Measurements from ENCODE around the gene CXorf58.
"Not testable (repeated sequence)": the region's sequence is repeated elsewhere in the genome, so short reads cannot be mapped to it uniquely, and the experiment has no call there.

Gene CXorf58

GRCh38 chrX:23952984-23953907, 45.4 kb downstream of the CXorf58 start:
- Histone ChIP-seq H3K27me3 (ENCODE audit: control insufficient read depth, insufficient read depth, low read length) (no peaks in the 10 kb centered on the region; the same call in 1 of the 2 replicates), H3K9me3 (ENCODE audit: control insufficient read depth, insufficient read depth, low read length) (no peaks in the 10 kb centered on the region), H3K9ac (ENCODE audit: low read depth, low read length) (0 out of 2 replicates have a peak overlapping the region, but pooled peaks have one; percentile 21), H3K36me3 (ENCODE audit: control insufficient read depth, insufficient read depth, low read length) (no peaks in the 10 kb centered on the region), H3K4me3 (ENCODE audit: low read depth, low read length) (peak overlapping the region; percentile 21; the same call in 1 of the 2 replicates), H3K4me1 (ENCODE audit: control insufficient read depth, insufficient read depth, low read length) (peaks cover 28% of the 10 kb centered on the region), H3K27ac (ENCODE audit: low read depth, low read length) (peak overlapping the region; percentile 84)

- H3K9ac ChIP-seq (ENCODE audit: low read depth, low read length): no peak overlapping the region
- peak overlapping the region; percentile 84 for H3K27ac ChIP-seq (ENCODE audit: low read depth, low read length)
- no peaks in the 10 kb centered on the region for H3K36me3 ChIP-seq (ENCODE audit: control insufficient read depth, insufficient read depth, low read length)
- 0 out of 2 replicates have a peak overlapping the region, but pooled peaks have one; percentile 21 for H3K4me3 ChIP-seq (ENCODE audit: low read depth, low read length)
- no peaks in the 10 kb centered on the region for H3K27me3 ChIP-seq (ENCODE audit: control insufficient read depth, insufficient read depth, low read length)
- H3K9me3 ChIP-seq (ENCODE audit: control insufficient read depth, insufficient read depth, low read length): no peaks in the 10 kb centered on the region
- peaks cover 25% of the 10 kb centered on the region for H3K4me1 ChIP-seq (ENCODE audit: control insufficient read depth, insufficient read depth, low read length)
Observed at GRCh38 chrX:23953908-23954269, 46.1 kb downstream of the CXorf58 start.

- no peak overlapping the region for H3K27ac ChIP-seq (ENCODE audit: low read depth, low read length)
- H3K4me3 ChIP-seq (ENCODE audit: low read depth, low read length): no peak overlapping the region
- no peaks in the 10 kb centered on the region for H3K36me3 ChIP-seq (ENCODE audit: control insufficient read depth, insufficient read depth, low read length)
- no peak overlapping the region for H3K9ac ChIP-seq (ENCODE audit: low read depth, low read length)
- H3K9me3 ChIP-seq (ENCODE audit: control insufficient read depth, insufficient read depth, low read length): no peaks in the 10 kb centered on the region
- H3K4me1 ChIP-seq (ENCODE audit: control insufficient read depth, insufficient read depth, low read length): peaks cover 25% of the 10 kb centered on the region
- no peaks in the 10 kb centered on the region for H3K27me3 ChIP-seq (ENCODE audit: control insufficient read depth, insufficient read depth, low read length)
Observed at GRCh38 chrX:23954396-23954795, 46.6 kb downstream of the CXorf58 start.

DNA sequence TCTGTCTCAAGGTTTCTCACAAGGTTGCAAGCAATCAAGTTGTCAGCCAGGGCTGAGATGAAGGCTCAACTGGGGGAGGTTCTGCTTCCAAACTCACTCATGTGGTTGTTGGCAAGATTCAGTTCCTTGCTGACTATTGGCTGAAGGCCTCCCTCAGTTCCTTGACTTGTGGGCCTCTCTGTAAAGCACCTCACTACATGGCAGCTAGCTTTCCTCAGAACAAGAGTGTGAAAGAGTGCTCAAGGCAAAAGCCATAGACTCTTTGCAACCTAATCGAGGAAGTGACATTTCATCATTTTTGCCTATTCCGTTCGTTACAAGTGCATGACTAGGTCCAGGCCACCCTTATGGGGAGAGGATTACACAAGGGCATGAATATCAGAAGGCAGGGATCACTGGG, 52.0 kb downstream of the CXorf58 start:
- no peak overlapping the region for H3K9ac ChIP-seq (ENCODE audit: low read depth, low read length)
- no peaks in the 10 kb centered on the region for H3K9me3 ChIP-seq (ENCODE audit: control insufficient read depth, insufficient read depth, low read length)
- H3K36me3 ChIP-seq (ENCODE audit: control insufficient read depth, insufficient read depth, low read length): no peaks in the 10 kb centered on the region
- H3K4me1 ChIP-seq (ENCODE audit: control insufficient read depth, insufficient read depth, low read length): no peaks in the 10 kb centered on the region; the same call in 1 of the 2 replicates
- H3K27me3 ChIP-seq (ENCODE audit: control insufficient read depth, insufficient read depth, low read length): no peaks in the 10 kb centered on the region
- no peak overlapping the region for H3K4me3 ChIP-seq (ENCODE audit: low read depth, low read length)
- H3K27ac ChIP-seq (ENCODE audit: low read depth, low read length): no peak overlapping the region

DNA sequence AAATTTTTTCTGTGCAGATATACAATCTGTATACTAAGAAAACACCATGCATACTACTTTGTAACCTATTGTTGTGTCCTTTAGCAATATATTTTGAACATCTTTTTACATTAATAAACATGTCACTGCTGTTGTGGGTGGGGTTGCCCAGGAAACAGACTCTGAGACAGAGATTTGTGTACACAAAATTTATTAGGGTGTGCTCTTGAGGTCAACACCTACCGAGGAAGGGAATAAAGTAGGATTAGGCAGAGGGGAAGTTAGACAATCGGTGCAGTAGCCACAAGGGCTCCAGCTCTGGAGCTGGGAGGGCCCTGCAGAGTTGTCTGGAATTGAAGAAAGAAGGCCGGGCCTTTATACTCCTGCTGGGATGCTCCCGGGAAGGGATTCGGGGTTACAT, 56.4 kb downstream of the CXorf58 start:
- H3K4me3 ChIP-seq (ENCODE audit: low read depth, low read length): no peak overlapping the region
- no peaks in the 10 kb centered on the region; the same call in 1 of the 2 replicates for H3K4me1 ChIP-seq (ENCODE audit: control insufficient read depth, insufficient read depth, low read length)
- no peaks in the 10 kb centered on the region for H3K27me3 ChIP-seq (ENCODE audit: control insufficient read depth, insufficient read depth, low read length)
- H3K27ac ChIP-seq (ENCODE audit: low read depth, low read length): no peak overlapping the region
- H3K9ac ChIP-seq (ENCODE audit: low read depth, low read length): no peak overlapping the region
- H3K9me3 ChIP-seq (ENCODE audit: control insufficient read depth, insufficient read depth, low read length): no peaks in the 10 kb centered on the region
- no peaks in the 10 kb centered on the region for H3K36me3 ChIP-seq (ENCODE audit: control insufficient read depth, insufficient read depth, low read length)

DNA sequence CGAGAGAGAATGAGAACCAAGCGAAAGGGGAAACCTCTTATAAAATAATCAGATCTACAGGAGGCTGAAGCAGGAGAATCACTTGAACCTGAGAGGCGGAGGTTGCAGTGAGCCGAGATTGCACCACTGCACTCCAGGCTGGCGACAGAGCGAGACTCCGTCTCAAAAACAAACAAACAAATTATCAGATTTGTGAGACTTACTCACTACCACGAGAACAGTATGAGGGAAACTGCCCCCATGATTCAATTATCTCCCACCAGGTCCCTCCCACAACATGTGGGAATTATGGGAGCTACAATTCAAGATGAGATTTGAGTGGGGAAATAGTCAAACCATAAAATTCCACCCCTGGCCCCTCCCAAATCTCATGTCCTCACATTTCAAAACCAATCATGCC, 57.8 kb downstream of the CXorf58 start:
- H3K27ac ChIP-seq (ENCODE audit: low read depth, low read length); H3K4me3 ChIP-seq (ENCODE audit: low read depth, low read length); H3K4me1 ChIP-seq (ENCODE audit: control insufficient read depth, insufficient read depth, low read length); H3K36me3 ChIP-seq (ENCODE audit: control insufficient read depth, insufficient read depth, low read length); H3K9ac ChIP-seq (ENCODE audit: low read depth, low read length); H3K9me3 ChIP-seq (ENCODE audit: control insufficient read depth, insufficient read depth, low read length); H3K27me3 ChIP-seq (ENCODE audit: control insufficient read depth, insufficient read depth, low read length): not testable (repeated sequence)

DNA sequence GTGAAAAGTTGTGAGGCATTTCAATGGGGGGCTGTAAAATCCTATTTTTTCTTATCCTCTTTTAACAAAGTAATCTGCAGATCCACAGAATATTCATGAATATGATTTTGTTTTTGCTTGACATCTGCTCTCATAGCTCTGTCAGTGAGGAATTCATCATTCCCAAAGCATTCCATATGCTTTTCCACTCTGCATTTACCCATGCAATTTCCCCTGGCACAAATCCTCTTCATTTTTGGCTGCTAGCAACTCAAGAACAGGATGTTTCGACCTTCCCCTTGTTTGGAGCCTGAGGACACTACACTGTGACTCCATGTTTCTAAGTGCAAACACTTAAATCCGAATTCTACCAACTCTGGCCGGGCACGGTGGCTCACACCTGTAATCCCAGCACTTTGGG, 70.7 kb downstream of the CXorf58 start:
- Histone ChIP-seq H3K36me3 (ENCODE audit: control insufficient read depth, insufficient read depth, low read length) (no peaks in the 10 kb centered on the region), H3K4me3 (ENCODE audit: low read depth, low read length) (no peak overlapping the region), H3K4me1 (ENCODE audit: control insufficient read depth, insufficient read depth, low read length) (peaks cover 32% of the 10 kb centered on the region), H3K27me3 (ENCODE audit: control insufficient read depth, insufficient read depth, low read length) (no peaks in the 10 kb centered on the region), H3K9me3 (ENCODE audit: control insufficient read depth, insufficient read depth, low read length) (no peaks in the 10 kb centered on the region), H3K9ac (ENCODE audit: low read depth, low read length) (no peak overlapping the region), H3K27ac (ENCODE audit: low read depth, low read length) (no peak overlapping the region)

DNA sequence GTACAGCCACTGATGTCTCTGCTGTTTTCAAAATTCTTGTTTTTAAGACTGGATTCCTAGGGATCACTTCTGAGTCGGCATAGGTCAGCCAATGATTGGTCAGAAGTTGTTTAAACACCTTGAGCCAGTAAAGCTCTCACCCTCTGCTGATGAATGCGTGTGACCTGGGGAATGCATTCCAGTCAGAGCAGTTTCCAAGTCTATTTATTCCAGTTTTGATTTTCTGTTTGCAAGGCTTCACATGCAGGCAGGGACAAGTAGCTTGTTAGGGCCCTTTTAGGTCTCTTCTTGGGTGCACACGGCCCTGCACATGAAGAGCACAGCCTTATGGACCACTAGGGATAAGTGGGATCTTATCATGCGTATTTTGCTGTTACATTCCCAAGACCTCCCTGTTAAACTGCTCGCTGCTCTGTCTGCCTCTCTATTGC, 72.2 kb downstream of the CXorf58 start:
- Histone ChIP-seq H3K9ac (ENCODE audit: low read depth, low read length) (no peak overlapping the region), H3K4me1 (ENCODE audit: control insufficient read depth, insufficient read depth, low read length) (peaks cover 32% of the 10 kb centered on the region), H3K27ac (ENCODE audit: low read depth, low read length) (peak overlapping the region; percentile 54)

DNA sequence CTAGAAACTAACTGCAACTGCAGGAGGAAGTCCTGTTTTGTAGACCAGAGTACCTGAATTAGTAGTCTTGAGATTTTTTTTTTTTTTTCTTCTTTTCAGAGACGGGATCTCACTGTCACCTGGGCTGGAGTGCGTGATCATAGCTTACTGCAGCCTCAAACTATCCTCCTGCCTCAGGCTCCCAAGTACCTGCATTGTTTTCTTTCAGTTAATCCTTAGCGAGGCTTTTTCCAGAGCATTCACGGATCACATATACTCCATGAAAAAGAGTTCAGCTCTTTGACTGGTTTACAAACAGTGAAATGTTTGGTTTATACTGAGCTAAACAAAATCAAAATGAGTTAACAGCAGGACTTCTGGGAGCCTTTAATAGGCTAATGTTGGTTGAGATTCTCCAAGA, 73.4 kb downstream of the CXorf58 start:
- no peaks in the 10 kb centered on the region for H3K9me3 ChIP-seq (ENCODE audit: control insufficient read depth, insufficient read depth, low read length)

More for the DNA sequence above, 72.2 kb downstream of the CXorf58 start:
- H3K4me3 ChIP-seq (ENCODE audit: low read depth, low read length): no peak overlapping the region
- no peaks in the 10 kb centered on the region for H3K9me3 ChIP-seq (ENCODE audit: control insufficient read depth, insufficient read depth, low read length)
- no peaks in the 10 kb centered on the region for H3K27me3 ChIP-seq (ENCODE audit: control insufficient read depth, insufficient read depth, low read length)
- 0 out of 2 replicates have a peak, but pooled peaks cover 3% of the 10 kb centered on the region for H3K36me3 ChIP-seq (ENCODE audit: control insufficient read depth, insufficient read depth, low read length)

DNA sequence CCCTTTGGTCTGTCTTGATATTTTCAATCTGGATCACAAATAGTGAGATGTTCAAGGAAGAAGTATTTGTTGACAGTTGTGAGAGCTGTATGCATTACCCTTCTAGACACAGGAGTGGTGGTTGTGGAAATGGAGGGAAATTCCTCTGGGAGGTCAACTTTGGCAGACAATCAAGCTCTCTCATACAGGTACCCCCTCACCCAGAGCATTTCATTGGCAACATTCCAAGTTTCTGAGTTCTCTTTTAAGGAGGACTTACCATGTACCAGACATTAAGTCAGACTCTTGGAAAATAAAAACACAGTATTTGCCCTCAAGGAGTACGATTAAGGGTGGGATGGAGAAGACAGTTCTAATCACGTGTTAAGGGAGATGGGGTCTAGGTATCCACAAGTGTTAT, 73.9 kb downstream of the CXorf58 start:
- Histone ChIP-seq H3K4me1 (ENCODE audit: control insufficient read depth, insufficient read depth, low read length) (peaks cover 32% of the 10 kb centered on the region), H3K9ac (ENCODE audit: low read depth, low read length) (no peak overlapping the region; the same call in 1 of the 2 replicates), H3K9me3 (ENCODE audit: control insufficient read depth, insufficient read depth, low read length) (no peaks in the 10 kb centered on the region), H3K27me3 (ENCODE audit: control insufficient read depth, insufficient read depth, low read length) (0 out of 2 replicates have a peak, but pooled peaks cover 2% of the 10 kb centered on the region), H3K27ac (ENCODE audit: low read depth, low read length) (peak overlapping the region; percentile 77), H3K36me3 (ENCODE audit: control insufficient read depth, insufficient read depth, low read length) (peaks cover 18% of the 10 kb centered on the region), H3K4me3 (ENCODE audit: low read depth, low read length) (peak overlapping the region; percentile 30)

More for the DNA sequence above, 73.4 kb downstream of the CXorf58 start:
- Histone ChIP-seq H3K9ac (ENCODE audit: low read depth, low read length) (no peak overlapping the region; the same call in 1 of the 2 replicates), H3K4me1 (ENCODE audit: control insufficient read depth, insufficient read depth, low read length) (peaks cover 32% of the 10 kb centered on the region), H3K27ac (ENCODE audit: low read depth, low read length) (peak overlapping the region; percentile 77), H3K27me3 (ENCODE audit: control insufficient read depth, insufficient read depth, low read length) (0 out of 2 replicates have a peak, but pooled peaks cover 2% of the 10 kb centered on the region), H3K4me3 (ENCODE audit: low read depth, low read length) (peak overlapping the region; percentile 30), H3K36me3 (ENCODE audit: control insufficient read depth, insufficient read depth, low read length) (peaks cover 13% of the 10 kb centered on the region)

DNA sequence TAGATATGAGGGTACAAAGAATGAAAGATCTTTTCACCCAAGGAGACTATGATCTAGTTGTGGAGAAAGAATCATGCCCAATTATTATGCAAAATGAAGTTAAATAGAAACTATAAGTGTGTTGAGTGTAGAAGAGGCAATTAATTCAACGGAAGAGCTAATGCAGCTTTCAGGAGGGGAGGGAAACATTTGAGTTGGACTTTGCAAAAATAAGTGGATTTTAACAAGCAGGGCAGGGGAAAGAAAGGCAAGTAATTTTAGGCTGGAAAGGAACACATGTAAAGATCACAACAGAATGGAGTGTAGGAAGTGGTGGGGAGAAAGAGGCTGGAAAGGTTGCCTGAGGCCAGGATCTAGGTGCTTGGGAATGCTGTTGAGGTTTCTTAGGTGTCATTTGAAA, 75.1 kb downstream of the CXorf58 start:
- H3K27ac ChIP-seq (ENCODE audit: low read depth, low read length): no peak overlapping the region
- no peak overlapping the region for H3K9ac ChIP-seq (ENCODE audit: low read depth, low read length)
- H3K4me3 ChIP-seq (ENCODE audit: low read depth, low read length): no peak overlapping the region
- H3K4me1 ChIP-seq (ENCODE audit: control insufficient read depth, insufficient read depth, low read length): peaks cover 32% of the 10 kb centered on the region
- H3K9me3 ChIP-seq (ENCODE audit: control insufficient read depth, insufficient read depth, low read length): no peaks in the 10 kb centered on the region
- H3K36me3 ChIP-seq (ENCODE audit: control insufficient read depth, insufficient read depth, low read length): peaks cover 29% of the 10 kb centered on the region
- H3K27me3 ChIP-seq (ENCODE audit: control insufficient read depth, insufficient read depth, low read length): 0 out of 2 replicates have a peak, but pooled peaks cover 2% of the 10 kb centered on the region

Data from HUES48 (cell line).